SU-DHL-6 (cell line): ENCODE data around the gene DTNBP1.
"Not testable (repeated sequence)": the region's sequence is repeated elsewhere in the genome, so short reads cannot be mapped to it uniquely, and the experiment has no call there.

ENCODE experiments used
- H2AFZ ChIP-seq: fragments of 200-600 bp; sonication (generic); 2 replicates; pipeline ENCODE4 v1.6.1; 2014; ENCODE audit warnings: low read depth, mild to moderate bottlenecking, moderate library complexity, mixed read lengths, antibody characterized with exemption, low read length; ENCODE audit not compliant: severe bottlenecking
- H3F3A ChIP-seq: fragments of 200-600 bp; shearing (Covaris generic); 2 replicates; pipeline ENCODE4 v1.6.0; 2016; ENCODE audit warnings: antibody characterized with exemption, mild to moderate bottlenecking; ENCODE audit not compliant: insufficient read depth
- H3K27ac ChIP-seq: fragments of 200-600 bp; sonication (generic); 2 replicates; pipeline ENCODE4 v1.5.1; 2016; ENCODE audit warnings: low read depth, mild to moderate bottlenecking, low read length, moderate library complexity, mixed read lengths
- H3K27me3 ChIP-seq: fragments of 200-600 bp; sonication (generic), shearing (Covaris generic); 2 replicates; pipeline ENCODE4 v1.6.0; 2014; ENCODE audit warnings: mild to moderate bottlenecking, low read length
- H3K36me3 ChIP-seq: fragments of 200-600 bp; sonication (generic); 2 replicates; pipeline ENCODE4 v1.6.1; 2014; ENCODE audit warnings: mild to moderate bottlenecking, low read length, mixed read lengths
- H3K4me2 ChIP-seq: fragments of 300-600, 200-600 bp; shearing (Covaris generic), sonication (generic); 2 replicates; pipeline ENCODE4 v1.6.0; 2014; ENCODE audit warnings: low read length, low read depth, mild to moderate bottlenecking; ENCODE audit not compliant: poor library complexity, severe bottlenecking
- H3K4me3 ChIP-seq: fragments of 200-600 bp; sonication (generic); 2 replicates; pipeline ENCODE4 v1.5.1; 2014; ENCODE audit warnings: antibody characterized with exemption, low read length, mild to moderate bottlenecking, mixed read lengths; ENCODE audit not compliant: insufficient read depth, poor library complexity, severe bottlenecking
- H3K79me2 ChIP-seq: fragments of 200-600 bp; sonication (generic); 2 replicates; pipeline ENCODE4 v1.6.1; 2014; ENCODE audit warnings: mild to moderate bottlenecking, low read length, moderate library complexity; ENCODE audit not compliant: insufficient read depth
- H3K9ac ChIP-seq: fragments of 200-600 bp; sonication (generic); 2 replicates; pipeline ENCODE4 v1.7.0; 2014; ENCODE audit warnings: mild to moderate bottlenecking, low read length
- H3K9me2 ChIP-seq: fragments of 200-600 bp; sonication (generic); replicated peaks from 2 replicates; pipeline ENCODE4 v1.6.1; 2014; ENCODE audit warnings: low read length; ENCODE audit not compliant: insufficient read depth
- H3K9me3 ChIP-seq: fragments of 200-600 bp; sonication (generic); 2 replicates; pipeline ENCODE4 v1.6.1; 2014; ENCODE audit warnings: low read length, mixed read lengths; ENCODE audit not compliant: insufficient read depth
- H4K20me1 ChIP-seq: fragments of 200-600 bp; sonication (generic); 2 replicates; pipeline ENCODE4 v1.6.1; 2014; ENCODE audit warnings: low read depth, mild to moderate bottlenecking, antibody characterized with exemption, low read length, moderate library complexity, mixed read lengths
- CTCF ChIP-seq: fragments of 200-600 bp; sonication (generic); IDR thresholded peaks from one replicate; pipeline ENCODE4 v1.5.1; 2017; ENCODE audit warnings: antibody characterized with exemption, mild to moderate bottlenecking, low read length, moderate library complexity; ENCODE audit not compliant: insufficient read depth, poor library complexity, severe bottlenecking
- EZH2phosphoT487 ChIP-seq: fragments of 200-600 bp; sonication (generic), shearing (Covaris generic); conservative IDR thresholded peaks from 2 replicates; pipeline ENCODE4 v1.6.1; 2018; ENCODE audit warnings: mild to moderate bottlenecking, antibody characterized with exemption, low read length, moderate library complexity, mixed read lengths

DTNBP1 gene

GRCh38 chr6:15673666-15674065 is 10.8 kb upstream of the DTNBP1 start:
- no peaks in the 10 kb centered on the region for H3K9me3 ChIP-seq
- H3K36me3 ChIP-seq = no peaks in the 10 kb centered on the region
- H3K27me3 ChIP-seq = no peaks in the 10 kb centered on the region
- H2AFZ ChIP-seq = no peak overlapping the region
- H3K79me2 ChIP-seq = no peaks in the 10 kb centered on the region
- H3F3A ChIP-seq = no peaks in the 10 kb centered on the region
- no peak for TF ChIP-seq EZH2phosphoT487
- no peak for TF ChIP-seq CTCF
- H3K4me2 ChIP-seq = no peak overlapping the region
- no peak overlapping the region for H3K9ac ChIP-seq
- H3K4me3 ChIP-seq = no peak overlapping the region
- H3K9me2 ChIP-seq = no peaks in the 10 kb centered on the region
- H4K20me1 ChIP-seq = no peaks in the 10 kb centered on the region
- no peak overlapping the region for H3K27ac ChIP-seq

- no peaks in the 10 kb centered on the region for H3K36me3 ChIP-seq
- no peak overlapping the region for H2AFZ ChIP-seq
- H3K79me2 ChIP-seq = no peaks in the 10 kb centered on the region
- H3K9me3 ChIP-seq = no peaks in the 10 kb centered on the region
- no peaks in the 10 kb centered on the region for H3F3A ChIP-seq
- no peaks in the 10 kb centered on the region for H3K27me3 ChIP-seq
- H4K20me1 ChIP-seq = no peaks in the 10 kb centered on the region
- H3K9me2 ChIP-seq = no peaks in the 10 kb centered on the region
- TF ChIP-seq CTCF (no peak), EZH2phosphoT487 (no peak)
- H3K27ac ChIP-seq = no peak overlapping the region
- no peak overlapping the region for H3K4me2 ChIP-seq
- H3K4me3 ChIP-seq = no peak overlapping the region
- no peak overlapping the region for H3K9ac ChIP-seq
These were observed 10.0 kb upstream of the DTNBP1 start for GRCh38 chr6:15672818-15673217.

- Histone ChIP-seq H3K27me3 (no peaks in the 10 kb centered on the region), H3K9me2 (no peaks in the 10 kb centered on the region), H3K27ac (no peak overlapping the region), H3K9me3 (no peaks in the 10 kb centered on the region), H3K9ac (no peak overlapping the region), H3K79me2 (no peaks in the 10 kb centered on the region), H3K36me3 (no peaks in the 10 kb centered on the region), H4K20me1 (no peaks in the 10 kb centered on the region), H3K4me3 (no peak overlapping the region), H3K4me2 (no peak overlapping the region), H2AFZ (no peak overlapping the region), H3F3A (no peaks in the 10 kb centered on the region)
- TF ChIP-seq EZH2phosphoT487 (no peak), CTCF (no peak)
These were observed 9.5 kb upstream of the DTNBP1 start for GRCh38 chr6:15672291-15672690.

- Histone ChIP-seq H3K9me2 (no peaks in the 10 kb centered on the region), H4K20me1 (no peaks in the 10 kb centered on the region), H3F3A (no peaks in the 10 kb centered on the region; the same call in 1 of the 2 replicates), H3K27me3 (no peaks in the 10 kb centered on the region), H3K4me2 (no peak overlapping the region), H3K9ac (no peak overlapping the region), H3K27ac (no peak overlapping the region), H3K36me3 (no peaks in the 10 kb centered on the region), H3K4me3 (no peak overlapping the region), H3K9me3 (no peaks in the 10 kb centered on the region), H2AFZ (no peak overlapping the region), H3K79me2 (no peaks in the 10 kb centered on the region)
- no peak for TF ChIP-seq EZH2phosphoT487
- no peak for TF ChIP-seq CTCF
These were observed 6.1 kb upstream of the DTNBP1 start for GRCh38 chr6:15668918-15669317.

GRCh38 chr6:15666896-15667295 is 4.1 kb upstream of the DTNBP1 start:
- not testable (repeated sequence) for H3K79me2 ChIP-seq, H3K36me3 ChIP-seq, H3K9me2 ChIP-seq, H3F3A ChIP-seq, H3K27ac ChIP-seq, H3K4me2 ChIP-seq, H3K9me3 ChIP-seq, H3K4me3 ChIP-seq, H4K20me1 ChIP-seq, H3K9ac ChIP-seq, H3K27me3 ChIP-seq, H2AFZ ChIP-seq
